Endothelial cell (in vitro differentiated cells): ENCODE data around the gene HLA-DOB. TPM values are rescaled to one million over a fixed set of nuclear protein-coding genes. Genes with fewer than 3 reads are reported as not detected.

ENCODE experiments used
- DNase-seq: peaks from one replicate; pipeline ENCODE4 v3.0.0; 2021; ENCODE audit warnings: low spot score
- H3K27ac Mint-ChIP-seq: one replicate; pipeline ENCODE4 v1.8.0; 2021; ENCODE audit warnings: mixed read lengths, inconsistent platforms; ENCODE audit not compliant: unreplicated experiment
- H3K27me3 Mint-ChIP-seq: one replicate; pipeline ENCODE4 v1.8.0; 2021; ENCODE audit warnings: mild to moderate bottlenecking, moderate library complexity, mixed read lengths, inconsistent platforms; ENCODE audit not compliant: unreplicated experiment
- H3K36me3 Mint-ChIP-seq: one replicate; pipeline ENCODE4 v1.8.0; 2021; ENCODE audit warnings: mild to moderate bottlenecking, low read depth, mixed read lengths, inconsistent platforms; ENCODE audit not compliant: unreplicated experiment
- H3K4me1 Mint-ChIP-seq: one replicate; pipeline ENCODE4 v1.8.0; 2021; ENCODE audit warnings: mild to moderate bottlenecking, mixed read lengths, inconsistent platforms; ENCODE audit not compliant: unreplicated experiment
- H3K4me3 Mint-ChIP-seq: one replicate; pipeline ENCODE4 v1.8.0; 2021; ENCODE audit warnings: mild to moderate bottlenecking, mixed read lengths, inconsistent platforms; ENCODE audit not compliant: unreplicated experiment
- H3K9me3 Mint-ChIP-seq: one replicate; pipeline ENCODE4 v1.8.0; 2021; ENCODE audit warnings: mixed read lengths, inconsistent platforms; ENCODE audit not compliant: unreplicated experiment
- total RNA-seq: library from RNA; stranded (reverse); fragmentation: NEBNext Ultra II Directional; extraction: Animal tissue kit (Norgen Biotek cat#: 25700); gene quantifications from one replicate; pipeline ENCODE4 v1.2.1, GENCODE V29; 2021; ENCODE audit not compliant: unreplicated experiment
- TF ChIP-seq, protein P1 (sequence below): fragments of 200-600 bp; sonication (generic); IDR thresholded peaks from one replicate; pipeline ENCODE4 v1.5.0; 2021; ENCODE audit warnings: antibody characterized with exemption; ENCODE audit not compliant: unreplicated experiment

Gene HLA-DOB
- total RNA-seq, 1 donor from 2014 or later, result not detected

DNA sequence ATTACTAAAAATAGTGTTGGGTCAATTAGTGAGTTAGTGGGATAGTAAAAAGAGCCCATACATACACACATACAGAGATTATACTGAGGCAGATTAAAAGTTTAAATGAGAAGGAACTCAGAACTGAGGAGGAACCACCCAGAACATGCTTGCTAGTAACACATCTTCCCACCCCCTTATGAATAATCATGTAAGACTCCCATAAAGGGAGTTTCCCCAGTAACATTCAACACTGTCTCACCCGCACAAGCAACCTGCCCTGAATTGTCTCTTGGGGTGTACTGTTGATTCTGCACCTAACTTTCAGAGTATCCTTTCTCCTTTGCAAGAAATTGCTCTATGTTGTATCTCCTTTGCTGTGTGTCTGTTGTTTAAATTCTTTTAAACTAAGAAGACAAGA is 42.4 kb downstream of the HLA-DOB start:
- TF ChIP-seq, protein P1, sequence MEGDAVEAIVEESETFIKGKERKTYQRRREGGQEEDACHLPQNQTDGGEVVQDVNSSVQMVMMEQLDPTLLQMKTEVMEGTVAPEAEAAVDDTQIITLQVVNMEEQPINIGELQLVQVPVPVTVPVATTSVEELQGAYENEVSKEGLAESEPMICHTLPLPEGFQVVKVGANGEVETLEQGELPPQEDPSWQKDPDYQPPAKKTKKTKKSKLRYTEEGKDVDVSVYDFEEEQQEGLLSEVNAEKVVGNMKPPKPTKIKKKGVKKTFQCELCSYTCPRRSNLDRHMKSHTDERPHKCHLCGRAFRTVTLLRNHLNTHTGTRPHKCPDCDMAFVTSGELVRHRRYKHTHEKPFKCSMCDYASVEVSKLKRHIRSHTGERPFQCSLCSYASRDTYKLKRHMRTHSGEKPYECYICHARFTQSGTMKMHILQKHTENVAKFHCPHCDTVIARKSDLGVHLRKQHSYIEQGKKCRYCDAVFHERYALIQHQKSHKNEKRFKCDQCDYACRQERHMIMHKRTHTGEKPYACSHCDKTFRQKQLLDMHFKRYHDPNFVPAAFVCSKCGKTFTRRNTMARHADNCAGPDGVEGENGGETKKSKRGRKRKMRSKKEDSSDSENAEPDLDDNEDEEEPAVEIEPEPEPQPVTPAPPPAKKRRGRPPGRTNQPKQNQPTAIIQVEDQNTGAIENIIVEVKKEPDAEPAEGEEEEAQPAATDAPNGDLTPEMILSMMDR, result no peak
- H3K4me1 Mint-ChIP-seq, result no peaks in the 10 kb centered on the region
- no peak for DNase-seq
- H3K4me3 Mint-ChIP-seq, result no peak overlapping the region
- no peaks in the 10 kb centered on the region for H3K36me3 Mint-ChIP-seq
- no peaks in the 10 kb centered on the region for H3K9me3 Mint-ChIP-seq
- no peak overlapping the region for H3K27ac Mint-ChIP-seq
- H3K27me3 Mint-ChIP-seq, result no peaks in the 10 kb centered on the region

- no peaks in the 10 kb centered on the region for H3K27me3 Mint-ChIP-seq
- no peak overlapping the region for H3K4me3 Mint-ChIP-seq
- H3K9me3 Mint-ChIP-seq, result no peaks in the 10 kb centered on the region
These were observed 44.1 kb downstream of the HLA-DOB start for GRCh38 chr6:32772656-32773055.

GRCh38 chr6:32764048-32764447 is 52.8 kb downstream of the HLA-DOB start:
- no peak overlapping the region for H3K27ac Mint-ChIP-seq
- H3K4me1 Mint-ChIP-seq, result no peaks in the 10 kb centered on the region
- no peak overlapping the region for H3K4me3 Mint-ChIP-seq
- DNase-seq, result no peak
- TF ChIP-seq, protein P1, result no peak
- H3K36me3 Mint-ChIP-seq, result no peaks in the 10 kb centered on the region
- no peaks in the 10 kb centered on the region for H3K9me3 Mint-ChIP-seq
- no peaks in the 10 kb centered on the region for H3K27me3 Mint-ChIP-seq

More at GRCh38 chr6:32772656-32773055, 44.1 kb downstream of the HLA-DOB start:
- no peak overlapping the region for H3K27ac Mint-ChIP-seq
- TF ChIP-seq, protein P1, result no peak
- H3K4me1 Mint-ChIP-seq, result no peaks in the 10 kb centered on the region
- H3K36me3 Mint-ChIP-seq, result no peaks in the 10 kb centered on the region
- DNase-seq, result no peak

DNA sequence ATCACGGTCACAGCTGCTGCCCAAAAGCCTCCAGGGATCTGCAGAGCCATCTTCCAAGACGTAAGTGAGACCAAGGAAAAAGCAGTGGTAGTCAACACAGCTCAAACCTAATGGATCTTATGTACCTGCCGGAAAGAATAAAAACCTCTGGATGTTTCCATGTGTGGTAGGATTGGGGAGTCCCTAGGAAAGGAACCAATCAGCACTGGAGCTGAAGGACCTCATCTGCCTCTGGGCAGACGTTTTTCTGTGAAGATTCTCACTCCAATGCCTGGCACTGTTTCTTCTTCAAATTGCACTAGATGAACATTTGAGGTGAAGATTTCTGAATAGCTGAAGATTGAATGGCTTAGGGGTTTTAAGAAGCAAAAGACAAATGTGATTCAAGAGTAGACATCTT is 53.4 kb downstream of the HLA-DOB start, which contains the start of gene HLA-DQB2:
HLA-DQB2 (minus strand) TSS at position 112 of the 400 bp plus-strand sequence; CDS start at position 50, 62 bp downstream.
- TF ChIP-seq, protein P1, result no peak
- Mint-ChIP-seq H3K27me3 (no peaks in the 10 kb centered on the region), H3K36me3 (no peaks in the 10 kb centered on the region), H3K4me1 (no peaks in the 10 kb centered on the region), H3K4me3 (no peak within 1 kb of the TSS), H3K9me3 (no peaks in the 10 kb centered on the region), H3K27ac (no peak within 1 kb of the TSS)
- DNase-seq, result no peak

Other genes starting within 250 kb of the HLA-DOB start
- 5.1 TPM for gene HLA-DRB1, start 227.2 kb downstream of the HLA-DOB start, total RNA-seq
- gene HLA-DQA1, start 179.6 kb downstream of the HLA-DOB start, total RNA-seq, result not detected
- gene HLA-DQB1, start 150.3 kb downstream of the HLA-DOB start, total RNA-seq, result 22.0 TPM
- not detected for gene HLA-DQA2, start 75.6 kb downstream of the HLA-DOB start, total RNA-seq
- 0.31 TPM for gene HLA-DQB2, start 53.5 kb downstream of the HLA-DOB start, total RNA-seq
- 9.2 TPM for gene TAP2, start 21.7 kb upstream of the HLA-DOB start, total RNA-seq
- gene PSMB8, start 27.0 kb upstream of the HLA-DOB start, total RNA-seq, result 5.2 TPM
- gene TAP1, start 36.7 kb upstream of the HLA-DOB start, total RNA-seq, result 1.6 TPM
- not detected for gene PSMB9, start 37.2 kb upstream of the HLA-DOB start, total RNA-seq
- 1.3 TPM for gene HLA-DMB, start 124.0 kb upstream of the HLA-DOB start, total RNA-seq
- gene HLA-DMA, start 136.1 kb upstream of the HLA-DOB start, total RNA-seq, result 13.0 TPM
- 186 TPM for gene BRD2, start 151.6 kb upstream of the HLA-DOB start, total RNA-seq
- gene HLA-DOA, start 192.6 kb upstream of the HLA-DOB start, total RNA-seq, result 7.3 TPM